Activated CD8-positive, alpha-beta memory T cell treated with anti-CD3 and anti-CD28 coated beads for 36 hours (primary cell): Measurements from ENCODE around the gene THOC7. TPM values are rescaled to one million over a fixed set of nuclear protein-coding genes. Genes with fewer than 3 reads are reported as not detected.

Experiments
- CTCF ChIA-PET: fragments of 350-600 bp; sonication (Branson Sonifier 250); formaldehyde crosslinking; loops from one replicate; lab custom pipeline; 2021; ENCODE audit warnings: antibody characterized with exemption; lab: Charles Lee
- POLR2A ChIA-PET: fragments of 350-600 bp; sonication (Branson Sonifier 250); formaldehyde crosslinking; loops from one replicate; lab custom pipeline; 2021; ENCODE audit warnings: antibody characterized with exemption; lab: Charles Lee
- total RNA-seq, 2 experiments: library from RNA; stranded (reverse); gene quantifications; one replicate each; pipeline ENCODE4 v1.2.3, GENCODE V29; 2021

THOC7 gene
- total RNA-seq, 2 experiments from 2014 or later, result 82.5 to 86.7 TPM

- CTCF ChIA-PET, result interaction anchor here (0.8 kb wide), 1 partner anchor 137 kb away, joined by 3 read pairs; no protein-coding TSS in a partner anchor
- POLR2A ChIA-PET, result no interaction called here
Observed at GRCh38 chr3:63857311-63857710, 6.3 kb downstream of the THOC7 start.

DNA sequence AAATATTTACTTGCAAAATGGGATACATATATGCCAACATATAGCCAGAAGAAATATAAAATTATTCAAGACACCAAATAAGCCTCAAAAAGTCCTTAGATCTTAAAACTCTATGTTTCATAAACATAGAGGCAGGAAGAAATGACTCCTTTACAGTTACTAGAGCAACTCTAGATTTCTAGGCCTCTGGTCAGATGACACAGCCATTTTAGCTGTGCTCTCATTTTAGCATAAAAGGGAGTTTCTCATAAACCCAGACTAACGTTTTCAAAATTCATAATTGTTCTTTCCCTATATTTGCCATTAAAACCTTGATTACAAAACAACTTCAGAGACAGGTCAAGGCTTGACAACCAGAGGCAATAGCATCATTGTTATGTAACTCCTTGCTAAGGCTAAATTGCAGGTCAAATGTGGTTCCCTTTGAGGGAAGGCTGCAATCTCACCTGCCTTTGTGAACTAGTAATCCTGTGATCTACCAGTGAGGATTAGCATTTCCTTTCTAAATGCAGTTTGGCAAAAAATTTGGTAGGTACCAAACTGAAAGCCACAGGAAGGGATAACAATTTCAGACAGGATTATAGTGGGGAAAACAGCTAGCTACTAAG is 8.2 kb downstream of the THOC7 start:
- POLR2A ChIA-PET, result no interaction called here
- CTCF ChIA-PET, result no interaction called here

DNA sequence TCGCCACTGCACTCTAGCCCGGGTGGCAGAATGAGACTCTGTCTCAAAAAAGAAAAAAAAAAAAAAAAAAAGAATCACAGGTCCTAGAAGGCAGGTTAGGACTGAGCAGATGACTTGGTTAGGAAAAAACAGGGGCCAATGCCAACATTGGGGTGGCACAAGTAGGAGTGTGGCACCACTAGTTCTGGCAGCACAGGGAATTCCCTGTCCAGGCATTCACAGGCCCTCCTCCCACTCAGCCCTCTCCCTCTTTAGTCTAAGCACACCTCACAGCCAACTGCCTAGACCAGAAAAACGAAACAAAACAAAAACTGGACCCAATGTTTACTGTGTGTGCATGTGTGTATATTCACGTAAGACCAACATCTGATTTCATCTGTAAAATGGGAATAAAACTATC is 10.5 kb downstream of the THOC7 start:
- CTCF ChIA-PET, result no interaction called here
- POLR2A ChIA-PET, result no interaction called here

GRCh38 chr3:63851287-63851686 is 12.3 kb downstream of the THOC7 start:
- POLR2A ChIA-PET, result no interaction called here
- CTCF ChIA-PET, result no interaction called here

DNA sequence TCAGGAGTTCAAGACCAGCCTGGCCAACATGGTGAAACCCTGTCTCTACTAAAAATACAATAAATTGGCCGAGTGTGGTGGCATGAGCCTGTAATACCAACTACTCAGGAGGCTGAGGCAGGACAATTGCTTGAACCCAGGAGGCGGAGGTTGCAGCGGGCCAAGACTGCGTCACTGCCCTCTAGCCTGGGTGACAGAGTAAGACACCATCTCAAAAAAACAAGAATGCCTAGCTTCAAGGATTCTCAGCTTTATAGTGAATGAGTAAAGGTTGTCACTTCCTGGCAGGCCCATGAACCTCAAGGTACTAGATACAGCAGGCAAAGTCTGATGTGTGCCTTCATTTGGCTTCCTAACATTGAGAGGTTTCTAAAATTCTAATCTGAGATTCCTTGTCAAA is 14.4 kb downstream of the THOC7 start:
- POLR2A ChIA-PET, result no interaction called here
- CTCF ChIA-PET, result no interaction called here

DNA sequence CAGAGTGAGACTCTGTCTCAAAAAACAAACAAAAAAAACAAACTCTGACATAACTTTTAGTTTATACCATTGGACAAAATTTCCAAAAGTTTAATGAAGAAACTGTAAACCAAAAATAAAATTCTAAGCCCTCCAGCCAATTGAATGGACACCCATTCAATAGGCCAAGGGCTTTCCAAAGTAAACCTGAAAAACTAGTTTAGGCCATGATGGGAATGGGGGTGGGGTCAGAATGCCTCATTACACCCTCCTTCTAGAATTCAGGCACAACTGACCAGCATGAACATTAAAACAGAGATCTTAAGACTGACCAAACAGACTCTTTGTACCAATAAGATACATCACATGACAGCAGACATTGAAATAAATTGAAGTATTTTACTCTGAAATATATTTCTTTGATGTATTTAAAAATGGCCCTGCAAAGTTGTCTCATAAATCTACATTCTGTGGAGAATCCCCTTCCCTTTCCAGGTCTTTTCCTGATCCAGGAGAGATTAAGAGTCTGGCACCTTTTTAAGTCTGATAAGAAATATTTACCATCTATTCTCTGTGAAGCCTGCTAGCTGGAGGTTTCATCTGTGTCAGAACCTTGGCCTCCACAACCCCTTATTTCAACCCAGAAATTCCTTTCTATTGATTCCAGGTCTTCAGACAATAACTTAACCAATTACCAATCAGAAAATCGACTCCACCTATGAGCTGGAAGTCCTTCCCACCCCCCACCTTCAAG is 15.7 kb downstream of the THOC7 start:
- CTCF ChIA-PET, result interaction anchor here (0.6 kb wide), 1 partner anchor 244 kb away, joined by 3 read pairs; no protein-coding TSS in a partner anchor
- POLR2A ChIA-PET, result no interaction called here

GRCh38 chr3:63845215-63845614 is 18.4 kb downstream of the THOC7 start:
- POLR2A ChIA-PET, result interaction anchor here (0.6 kb wide), 1 partner anchor 133 kb away, joined by 3 read pairs; no protein-coding TSS in a partner anchor

DNA sequence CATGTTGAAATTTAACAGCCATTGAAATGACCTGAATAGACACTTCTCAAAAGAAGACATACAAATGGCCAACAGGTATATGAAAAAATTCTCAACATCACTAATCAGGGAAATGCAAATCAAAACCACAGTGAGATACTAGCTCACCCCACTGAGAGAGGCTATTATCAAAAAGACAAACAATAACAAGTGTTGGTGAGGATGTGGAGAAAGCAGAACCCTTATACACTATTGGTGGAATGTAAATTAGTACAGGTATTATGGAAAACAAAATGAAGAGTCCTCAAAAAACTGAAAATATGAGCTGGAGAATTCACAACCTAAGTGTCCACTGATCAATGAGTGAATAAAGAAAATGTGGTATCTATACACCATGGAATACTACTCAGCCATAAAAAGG is 21.5 kb downstream of the THOC7 start:
- ChIA-PET POLR2A (no interaction called here), CTCF (no interaction called here)

More at GRCh38 chr3:63845215-63845614, 18.4 kb downstream of the THOC7 start:
- CTCF ChIA-PET, result no interaction called here

GRCh38 chr3:63841704-63842103 is 21.9 kb downstream of the THOC7 start:
- ChIA-PET POLR2A (no interaction called here), CTCF (no interaction called here)

DNA sequence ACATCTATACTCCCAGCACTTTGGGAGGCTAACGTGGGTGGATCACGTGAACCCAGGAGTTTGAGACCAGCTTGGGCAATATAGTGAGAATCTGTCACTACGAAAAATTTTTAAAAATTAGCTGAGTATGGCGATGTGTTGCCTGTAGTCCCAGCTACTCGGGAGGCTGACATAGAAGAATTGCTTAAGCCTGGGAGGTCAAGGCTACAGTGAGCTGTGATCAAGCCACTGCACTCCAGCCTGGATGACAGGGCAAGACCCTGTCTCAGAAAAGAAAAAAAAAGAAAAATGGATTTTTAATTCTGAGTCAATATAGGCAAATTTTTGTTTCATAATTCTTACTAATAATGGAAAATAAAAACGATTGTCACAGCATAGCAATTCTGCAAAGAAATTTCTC is 31.2 kb downstream of the THOC7 start:
- ChIA-PET POLR2A (no interaction called here), CTCF (interaction anchor here (0.6 kb wide), 2 partner anchors 16 to 97 kb away, joined by 3 read pairs; no protein-coding TSS in a partner anchor)

DNA sequence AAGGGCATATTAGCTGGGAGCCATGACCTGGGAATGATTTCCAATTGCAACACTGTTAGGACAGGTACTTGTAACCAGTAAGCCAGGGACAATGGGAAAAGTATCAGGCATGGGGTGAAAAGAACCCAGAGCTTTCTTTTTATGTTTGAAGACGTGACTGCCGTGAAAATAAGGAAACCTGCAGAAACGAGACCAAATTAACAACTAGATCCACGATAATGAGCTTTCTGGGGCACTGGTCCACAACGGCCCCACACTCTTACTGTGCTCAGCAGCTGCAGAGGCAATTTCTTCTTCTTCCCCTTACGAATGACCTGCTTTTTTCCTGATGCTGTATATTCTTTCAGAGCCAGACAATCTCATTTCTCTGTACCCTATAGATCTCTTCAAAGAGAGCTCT is 33.1 kb downstream of the THOC7 start:
- ChIA-PET CTCF (no interaction called here), POLR2A (no interaction called here)

GRCh38 chr3:63824309-63824708 is 39.3 kb downstream of the THOC7 start:
- ChIA-PET POLR2A (no interaction called here), CTCF (no interaction called here)

- ChIA-PET CTCF (interaction anchor here (0.8 to 1.5 kb wide), 3 partner anchors 14 to 462 kb away, joined by 3 to 4 read pairs (median 4); no protein-coding TSS in a partner anchor), POLR2A (no interaction called here)
Observed at GRCh38 chr3:63819151-63819398, 44.5 kb downstream of the THOC7 start, which contains the start of gene C3orf49. TSS of gene C3orf49 (plus strand) at chr3:63819299. CDS start at chr3:63819472, 173 bp downstream.

DNA sequence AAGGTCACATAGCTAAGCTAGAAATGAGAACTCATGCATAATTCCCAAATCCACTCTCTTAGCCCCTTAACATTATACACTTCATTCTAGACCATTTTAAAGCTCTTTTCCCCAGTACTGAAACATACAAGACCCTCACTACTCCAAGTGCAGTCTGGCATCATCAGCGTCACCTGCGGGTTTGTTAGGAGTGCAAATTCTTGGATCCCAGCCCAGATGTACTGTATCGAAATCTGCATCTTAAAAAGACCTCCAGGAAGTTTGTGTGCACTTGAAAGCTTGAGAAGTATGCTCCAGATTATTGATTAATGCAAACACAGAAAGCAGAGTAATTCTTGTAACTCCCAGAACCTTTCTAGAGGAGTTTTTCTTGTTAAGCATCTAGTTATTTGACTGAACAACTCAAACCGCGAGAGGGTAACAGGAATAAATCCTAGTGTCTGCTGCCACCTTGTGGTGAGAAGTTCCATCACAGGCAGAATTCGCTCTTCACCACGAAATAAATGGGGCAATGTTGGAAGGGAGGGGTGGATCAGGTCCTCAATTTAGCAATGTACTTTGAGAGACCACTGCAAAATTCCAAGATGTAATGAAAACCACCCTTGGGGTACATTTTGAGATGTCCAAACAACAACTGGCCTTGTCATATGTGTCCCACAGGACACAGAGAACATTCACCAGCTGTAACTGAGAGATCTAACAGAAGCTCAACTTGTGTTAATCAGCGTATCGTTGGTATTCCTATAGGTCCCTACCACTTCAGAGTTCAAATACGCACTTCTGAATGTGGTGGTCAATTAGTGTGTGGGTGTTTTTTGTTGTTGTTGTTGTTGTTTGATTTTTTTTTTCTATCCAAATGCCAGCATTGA is 45.1 kb downstream of the THOC7 start:
- CTCF ChIA-PET, result interaction anchor here (0.6 to 1.5 kb wide), 5 partner anchors 14 to 468 kb away, joined by 3 to 4 read pairs (median 3); no protein-coding TSS in a partner anchor
- POLR2A ChIA-PET, result no interaction called here

- ChIA-PET CTCF (interaction anchor here (0.7 to 0.8 kb wide), 2 partner anchors 15 to 467 kb away, joined by 3 read pairs; no protein-coding TSS in a partner anchor), POLR2A (no interaction called here)
Observed at GRCh38 chr3:63817225-63817624, 46.4 kb downstream of the THOC7 start.

DNA sequence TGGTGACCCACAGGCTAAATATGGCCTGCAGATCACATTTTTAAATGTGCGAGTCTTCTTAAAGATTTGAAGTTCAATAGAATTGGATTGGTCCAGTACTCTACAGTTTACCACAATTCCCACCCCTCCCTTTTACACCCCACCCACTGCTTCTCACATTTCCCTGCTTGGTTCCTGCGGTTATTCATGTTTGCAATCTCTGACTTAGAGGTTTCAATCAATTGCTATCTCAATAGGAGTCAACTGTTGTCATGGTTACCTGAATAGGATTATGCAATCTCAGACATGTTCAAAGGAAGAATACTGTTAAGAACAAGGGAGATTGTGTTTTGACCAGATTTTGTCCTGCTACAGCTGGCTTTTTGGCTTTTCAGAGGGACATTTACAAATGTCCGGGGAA is 49.4 kb downstream of the THOC7 start:
- POLR2A ChIA-PET, result no interaction called here
- CTCF ChIA-PET, result no interaction called here

GRCh38 chr3:63809607-63810006 is 54.0 kb downstream of the THOC7 start:
- ChIA-PET POLR2A (no interaction called here), CTCF (no interaction called here)

- CTCF ChIA-PET, result interaction anchor here (1.2 kb wide), 1 partner anchor 9 kb away, joined by 4 read pairs; no protein-coding TSS in a partner anchor
- POLR2A ChIA-PET, result no interaction called here
Observed at GRCh38 chr3:63808633-63809032, 55.0 kb downstream of the THOC7 start.

DNA sequence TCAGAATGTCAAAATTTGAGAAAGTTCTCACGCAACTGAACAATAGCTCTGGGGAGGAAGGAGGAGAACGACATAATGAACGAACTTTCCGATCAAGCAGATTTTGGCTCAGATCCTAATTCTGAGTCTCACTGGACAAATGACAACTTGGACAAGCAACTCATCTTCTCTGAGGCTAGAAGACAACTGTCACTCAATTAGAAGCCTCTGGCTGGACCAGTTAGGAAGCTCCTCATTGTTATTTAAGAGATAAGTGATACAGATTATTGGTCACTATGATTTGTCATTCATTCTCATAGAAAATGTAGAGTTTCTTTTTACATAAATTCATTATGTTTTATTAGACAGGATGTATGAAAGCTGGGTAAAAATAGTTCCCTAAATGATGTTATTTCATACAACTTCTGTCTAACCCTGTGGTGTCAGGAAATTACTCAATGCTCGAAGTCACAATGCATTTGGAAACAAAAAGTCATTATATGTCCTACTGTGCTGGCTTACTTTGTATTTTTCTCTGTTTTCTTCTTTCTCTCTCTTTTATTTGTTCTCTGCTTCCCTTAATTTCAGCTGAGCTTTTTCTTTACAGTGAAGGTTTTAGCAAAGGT is 55.5 kb downstream of the THOC7 start:
- ChIA-PET POLR2A (no interaction called here), CTCF (interaction anchor here (1.2 kb wide), 1 partner anchor 9 kb away, joined by 4 read pairs; no protein-coding TSS in a partner anchor)
